HCT116 (cell line): Measurements from ENCODE around the gene ACTA2. TPM values are rescaled to one million over a fixed set of nuclear protein-coding genes. Genes with fewer than 3 reads are reported as not detected.

Experiments used
- ATAC-seq: fragments of 200-7000 bp; cut with Tn5 transposase; 2 replicates; pipeline ENCODE4 v1.9.1; 2020; ENCODE audit warnings: mild to moderate bottlenecking, moderate library complexity
- BruUV-seq: library from RNA; stranded (reverse); fragments of 400-500 nt; replicated peaks from 2 replicates; lab custom pipeline; 2021; lab: Mats Ljungman, UMichigan
- CTCF ChIA-PET: fragments of 300-600 bp; sonication (Branson Sonifier 250); formaldehyde crosslinking; loops from one replicate; lab custom pipeline; 2021; ENCODE audit warnings: antibody characterized with exemption; lab: Charles Lee
- POLR2A ChIA-PET: fragments of 300-600, 350-600 bp; sonication (Branson Sonifier 250); formaldehyde crosslinking; loops from one replicate; lab custom pipeline; 2021; ENCODE audit warnings: antibody characterized with exemption; lab: Charles Lee
- RAD21 ChIA-PET, 2 experiments: fragments of 300-600 bp; sonication (Branson Sonifier 250); formaldehyde crosslinking; loops; one replicate each; lab custom pipeline; 2023; ENCODE audit warnings: low total read pairs in 2 of 2; ENCODE audit not compliant: uncharacterized antibody in 2 of 2, unreplicated experiment in 2 of 2, low non-redundant PET in 1 of 2; lab: Charles Lee
- DNase-seq: peaks from one replicate; pipeline ENCODE4 v3.0.0-alpha.2; 2010; ENCODE audit warnings: low read depth, low spot score
- H2AFZ ChIP-seq: fragments of 200-600 bp; shearing (Covaris generic), sonication (generic); 2 replicates; pipeline ENCODE4 v1.6.1; 2017; ENCODE audit warnings: low read depth, mixed run types, mixed read lengths, antibody characterized with exemption, low read length; ENCODE audit not compliant: poor library complexity, severe bottlenecking
- H3K27ac ChIP-seq: 2 replicates; pipeline ENCODE4 v1.5.1; 2012; ENCODE audit warnings: low read depth, low read length
- H3K27me3 ChIP-seq: fragments of 200-600 bp; sonication (generic); 2 replicates; pipeline ENCODE4 v1.6.1; 2016; ENCODE audit warnings: mixed run types, low read length, mixed read lengths; ENCODE audit not compliant: insufficient read depth
- H3K36me3 ChIP-seq, 2 experiments: fragments of 200-500 bp in 1 of 2; fragments of 200-600 bp in 1 of 2; sonication (Bioruptor generic) in 1 of 2; sonication (generic) in 1 of 2; 2 replicates each; pipeline versions ENCODE4 v1.5.1 to v1.6.1; 2014 to 2016; ENCODE audit warnings: low read length in 2 of 2, inconsistent platforms in 1 of 2, mixed read lengths in 1 of 2, mixed run types in 1 of 2; ENCODE audit not compliant: insufficient read depth in 2 of 2, control insufficient read depth in 1 of 2
- H3K4me1 ChIP-seq, 2 experiments: fragments of 200-600 bp in 1 of 2; sonication (generic) in 1 of 2; 2 replicates each; pipeline versions ENCODE4 v1.5.1 to v1.6.1; 2012 to 2017; ENCODE audit warnings: low read length in 2 of 2, inconsistent platforms in 1 of 2, mild to moderate bottlenecking in 1 of 2, mixed read lengths in 1 of 2, mixed run types in 1 of 2, moderate library complexity in 1 of 2; ENCODE audit not compliant: insufficient read depth in 2 of 2, control insufficient read depth in 1 of 2
- H3K4me2 ChIP-seq: fragments of 200-600 bp; sonication (generic); 2 replicates; pipeline ENCODE4 v1.6.1; 2017; ENCODE audit warnings: mixed run types, low read length, mixed read lengths
- H3K4me3 ChIP-seq, 2 experiments: fragments of 200-600 bp in 1 of 2; sonication (generic) in 1 of 2; replicated peaks in 1 of 2; 2 replicates each; pipeline ENCODE4 v1.5.1; 2011 to 2016; ENCODE audit warnings: low read length in 2 of 2, control low read depth in 1 of 2, low read depth in 1 of 2, mild to moderate bottlenecking in 1 of 2, mixed read lengths in 1 of 2, mixed run types in 1 of 2
- H3K79me2 ChIP-seq: fragments of 200-600 bp; sonication (generic); 2 replicates; pipeline ENCODE4 v1.6.1; 2017; ENCODE audit warnings: mild to moderate bottlenecking, mixed run types, low read length, moderate library complexity, mixed read lengths; ENCODE audit not compliant: insufficient read depth
- H3K9ac ChIP-seq: fragments of 200-600 bp; sonication (generic); 2 replicates; pipeline ENCODE4 v1.6.1; 2016; ENCODE audit warnings: low read length, mixed read lengths
- H3K9me2 ChIP-seq: fragments of 200-600 bp; sonication (generic), shearing (Covaris generic); 2 replicates; pipeline ENCODE4 v1.6.1; 2017; ENCODE audit warnings: mixed run types, mild to moderate bottlenecking, moderate library complexity; ENCODE audit not compliant: insufficient read depth
- H3K9me3 ChIP-seq, 2 experiments: fragments of 200-500 bp in 1 of 2; fragments of 200-600 bp in 1 of 2; sonication (Bioruptor generic) in 1 of 2; sonication (generic) in 1 of 2; 2 replicates each; pipeline ENCODE4 v1.6.1; 2014 to 2017; ENCODE audit warnings: low read length in 2 of 2, mixed read lengths in 2 of 2, inconsistent platforms in 1 of 2, low read depth in 1 of 2, mild to moderate bottlenecking in 1 of 2, mixed run types in 1 of 2, moderate library complexity in 1 of 2; ENCODE audit not compliant: control insufficient read depth in 1 of 2, insufficient read depth in 1 of 2
- H4K20me1 ChIP-seq: fragments of 200-600 bp; sonication (generic), shearing (Covaris generic); 2 replicates; pipeline ENCODE4 v1.6.1; 2017; ENCODE audit warnings: mixed run types, mild to moderate bottlenecking, moderate library complexity; ENCODE audit not compliant: insufficient read depth
- CEBPB ChIP-seq: IDR thresholded peaks from 2 replicates; pipeline ENCODE4 v1.6.1; 2012; ENCODE audit warnings: low read depth
- EGR1 ChIP-seq: IDR thresholded peaks from 2 replicates; pipeline ENCODE4 v1.6.1; 2012; ENCODE audit warnings: low read depth
- ELF1 ChIP-seq: IDR thresholded peaks from 2 replicates; pipeline ENCODE4 v1.6.1; 2012; ENCODE audit warnings: low read depth, borderline replicate concordance
- EZH2 ChIP-seq: fragments of 200-600 bp; sonication (generic); IDR thresholded peaks from 2 replicates; pipeline ENCODE4 v1.6.1; 2017; ENCODE audit warnings: antibody characterized with exemption, mixed run types
- EZH2phosphoT487 ChIP-seq: fragments of 200-600 bp; IDR thresholded peaks from 2 replicates; pipeline ENCODE4 v1.6.1; 2018; ENCODE audit warnings: antibody characterized with exemption, borderline replicate concordance
- FOSL1 ChIP-seq: IDR thresholded peaks from 2 replicates; pipeline ENCODE4 v1.6.1; 2012; ENCODE audit warnings: low read depth
- POLR2A ChIP-seq: IDR thresholded peaks from 2 replicates; pipeline ENCODE4 v1.7.0; 2011; ENCODE audit warnings: borderline replicate concordance; ENCODE audit not compliant: insufficient read depth, insufficient read length; ENCODE audit errors: extremely low read depth
- POLR2AphosphoS5 ChIP-seq: IDR thresholded peaks from 2 replicates; pipeline ENCODE4 v1.6.1; 2011; ENCODE audit warnings: mild to moderate bottlenecking, low read depth, low read length, moderate library complexity
- RAD21 ChIP-seq: IDR thresholded peaks from 2 replicates; pipeline ENCODE4 v1.6.1; 2012; ENCODE audit warnings: low read depth, mild to moderate bottlenecking
- SIN3A ChIP-seq: IDR thresholded peaks from 2 replicates; pipeline ENCODE4 v1.6.1; 2012; ENCODE audit warnings: low read depth
- SRF ChIP-seq: IDR thresholded peaks from 2 replicates; pipeline ENCODE4 v1.6.1; 2012; ENCODE audit warnings: low read depth
- TCF7L2 ChIP-seq: IDR thresholded peaks from 2 replicates; pipeline ENCODE4 v1.7.0; 2011; ENCODE audit warnings: borderline replicate concordance, inconsistent platforms; ENCODE audit not compliant: insufficient read depth, insufficient read length; ENCODE audit errors: extremely low read depth
- YY1 ChIP-seq: IDR thresholded peaks from 2 replicates; pipeline ENCODE4 v1.6.1; 2011; ENCODE audit warnings: low read length, low read depth, moderate library complexity, mild to moderate bottlenecking; ENCODE audit not compliant: insufficient replicate concordance; ENCODE audit errors: extremely low read depth
- ZFX ChIP-seq: fragments of 450-650 bp; IDR thresholded peaks from 2 replicates; pipeline ENCODE4 v1.6.1; 2017
- intact Hi-C: fragments of 100-400 bp; cut with micrococcal nuclease; formaldehyde crosslinking; loops from 2 replicates; pipeline ENCODE4 v1.10.0; 2022
- total RNA-seq: library from RNA; stranded (reverse); gene quantifications from one replicate; pipeline ENCODE4 v1.2.1, GENCODE V29; 2021; ENCODE audit not compliant: unreplicated experiment
- TF ChIP-seq, protein P1 (sequence below): IDR thresholded peaks from 2 replicates; pipeline ENCODE4 v1.6.1; 2012; ENCODE audit warnings: low read depth
- TF ChIP-seq, protein P2 (sequence below): IDR thresholded peaks from 2 replicates; pipeline ENCODE4 v1.6.1; 2012

The ACTA2 gene
- total RNA-seq, 1 experiment from 2014 or later = 9.4 TPM

DNA sequence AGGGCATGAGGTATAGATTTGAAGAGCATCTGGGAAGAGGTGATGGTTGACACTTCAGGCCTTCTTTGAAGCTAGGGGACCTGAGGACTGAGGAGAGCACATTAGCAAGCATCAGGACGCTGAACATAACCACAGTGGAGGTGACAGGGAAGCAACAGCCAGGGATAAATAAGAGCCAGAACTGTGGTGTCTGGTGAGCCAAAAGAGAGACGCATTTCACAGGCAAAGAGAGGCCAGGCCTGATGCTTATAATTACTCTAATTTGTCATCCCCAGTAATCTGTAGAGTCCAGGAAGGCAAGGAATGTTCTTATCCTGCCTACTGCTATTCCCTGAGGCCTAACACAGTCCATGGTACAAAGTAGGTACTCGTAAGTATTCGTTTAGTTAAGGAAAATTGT, 27.7 kb upstream of the ACTA2 start:
- TF ChIP-seq TCF7L2 = no peak
- TF ChIP-seq FOSL1 = no peak
- TF ChIP-seq POLR2A = no peak
- TF ChIP-seq POLR2AphosphoS5 = no peak
- no peak for TF ChIP-seq EGR1
- no peak for TF ChIP-seq EZH2phosphoT487
- TF ChIP-seq YY1 = no peak
- no peak for TF ChIP-seq EZH2
- TF ChIP-seq ZFX = no peak
- TF ChIP-seq SRF = no peak
- no peak for TF ChIP-seq ELF1
- TF ChIP-seq, protein P1, sequence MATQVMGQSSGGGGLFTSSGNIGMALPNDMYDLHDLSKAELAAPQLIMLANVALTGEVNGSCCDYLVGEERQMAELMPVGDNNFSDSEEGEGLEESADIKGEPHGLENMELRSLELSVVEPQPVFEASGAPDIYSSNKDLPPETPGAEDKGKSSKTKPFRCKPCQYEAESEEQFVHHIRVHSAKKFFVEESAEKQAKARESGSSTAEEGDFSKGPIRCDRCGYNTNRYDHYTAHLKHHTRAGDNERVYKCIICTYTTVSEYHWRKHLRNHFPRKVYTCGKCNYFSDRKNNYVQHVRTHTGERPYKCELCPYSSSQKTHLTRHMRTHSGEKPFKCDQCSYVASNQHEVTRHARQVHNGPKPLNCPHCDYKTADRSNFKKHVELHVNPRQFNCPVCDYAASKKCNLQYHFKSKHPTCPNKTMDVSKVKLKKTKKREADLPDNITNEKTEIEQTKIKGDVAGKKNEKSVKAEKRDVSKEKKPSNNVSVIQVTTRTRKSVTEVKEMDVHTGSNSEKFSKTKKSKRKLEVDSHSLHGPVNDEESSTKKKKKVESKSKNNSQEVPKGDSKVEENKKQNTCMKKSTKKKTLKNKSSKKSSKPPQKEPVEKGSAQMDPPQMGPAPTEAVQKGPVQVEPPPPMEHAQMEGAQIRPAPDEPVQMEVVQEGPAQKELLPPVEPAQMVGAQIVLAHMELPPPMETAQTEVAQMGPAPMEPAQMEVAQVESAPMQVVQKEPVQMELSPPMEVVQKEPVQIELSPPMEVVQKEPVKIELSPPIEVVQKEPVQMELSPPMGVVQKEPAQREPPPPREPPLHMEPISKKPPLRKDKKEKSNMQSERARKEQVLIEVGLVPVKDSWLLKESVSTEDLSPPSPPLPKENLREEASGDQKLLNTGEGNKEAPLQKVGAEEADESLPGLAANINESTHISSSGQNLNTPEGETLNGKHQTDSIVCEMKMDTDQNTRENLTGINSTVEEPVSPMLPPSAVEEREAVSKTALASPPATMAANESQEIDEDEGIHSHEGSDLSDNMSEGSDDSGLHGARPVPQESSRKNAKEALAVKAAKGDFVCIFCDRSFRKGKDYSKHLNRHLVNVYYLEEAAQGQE = no peak
- TF ChIP-seq SIN3A = no peak
- TF ChIP-seq, protein P2, sequence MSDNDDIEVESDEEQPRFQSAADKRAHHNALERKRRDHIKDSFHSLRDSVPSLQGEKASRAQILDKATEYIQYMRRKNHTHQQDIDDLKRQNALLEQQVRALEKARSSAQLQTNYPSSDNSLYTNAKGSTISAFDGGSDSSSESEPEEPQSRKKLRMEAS = no peak
- TF ChIP-seq CEBPB = no peak
- TF ChIP-seq RAD21 = no peak
- CTCF ChIA-PET = no interaction called here

More for the DNA sequence above, 27.7 kb upstream of the ACTA2 start:
- H3K36me3 ChIP-seq = no peaks in the 10 kb centered on the region
- H4K20me1 ChIP-seq = no peaks in the 10 kb centered on the region
- H3K27me3 ChIP-seq = no peaks in the 10 kb centered on the region
- no peaks in the 10 kb centered on the region for H3K9me3 ChIP-seq
- POLR2A ChIA-PET = no interaction called here
- peaks cover 3 to 4% of the 10 kb centered on the region in 2 experiments; a peak in 2 of 4 replicates for H3K4me1 ChIP-seq
- ATAC-seq (no peak), DNase-seq (no peak)
- H3K9me2 ChIP-seq = no peaks in the 10 kb centered on the region
- H3K79me2 ChIP-seq = no peaks in the 10 kb centered on the region
- H3K27ac ChIP-seq = no peak overlapping the region
- H3K4me2 ChIP-seq = no peak overlapping the region
- H3K4me3 ChIP-seq = no peak overlapping the region
- H2AFZ ChIP-seq = no peak overlapping the region
- no peak overlapping the region for H3K9ac ChIP-seq
- intact Hi-C loops = no loop called here
- RAD21 ChIA-PET = no interaction called here
- no TSS peak for BruUV-seq
